HG03039 (cell line): ENCODE results near the gene AGAP1.

Source experiments
- ATAC-seq: cut with Tn5 transposase; IDR thresholded peaks from one replicate; pipeline ENCODE4 v1.9.1; 2021; ENCODE audit warnings: mild to moderate bottlenecking, moderate library complexity; ENCODE audit not compliant: unreplicated experiment

The AGAP1 gene

DNA sequence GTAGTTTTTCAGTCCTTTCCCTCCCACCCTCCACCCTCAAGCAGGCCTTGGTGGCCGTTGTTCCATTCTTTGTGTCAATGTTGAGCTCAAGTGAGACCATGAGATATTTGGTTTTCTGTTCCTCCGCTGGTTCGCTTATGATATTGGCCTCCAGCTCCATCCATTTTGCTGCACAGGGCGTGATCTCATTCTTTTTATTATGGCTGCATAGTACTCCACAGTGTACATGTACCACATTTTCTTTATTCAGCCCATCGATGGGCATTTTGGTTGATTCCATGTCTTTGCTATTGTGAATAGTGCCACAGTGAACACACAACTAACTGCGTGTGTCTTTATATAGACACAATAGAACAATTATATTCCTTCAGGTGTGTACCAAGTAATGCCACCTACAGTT, 14.1 kb downstream of the AGAP1 start:
- ATAC-seq: no peak

GRCh38 chr2:235508371-235509160, 14.7 kb downstream of the AGAP1 start:
- ATAC-seq: no peak

GRCh38 chr2:235510318-235510717, 16.5 kb downstream of the AGAP1 start:
- ATAC-seq: no peak

- ATAC-seq: no peak
These were observed 17.4 kb downstream of the AGAP1 start for GRCh38 chr2:235511187-235511661.

- ATAC-seq: no peak
These were observed 18.2 kb downstream of the AGAP1 start for GRCh38 chr2:235511751-235512698.

GRCh38 chr2:235512699-235513053, 18.8 kb downstream of the AGAP1 start:
- no peak for ATAC-seq

DNA sequence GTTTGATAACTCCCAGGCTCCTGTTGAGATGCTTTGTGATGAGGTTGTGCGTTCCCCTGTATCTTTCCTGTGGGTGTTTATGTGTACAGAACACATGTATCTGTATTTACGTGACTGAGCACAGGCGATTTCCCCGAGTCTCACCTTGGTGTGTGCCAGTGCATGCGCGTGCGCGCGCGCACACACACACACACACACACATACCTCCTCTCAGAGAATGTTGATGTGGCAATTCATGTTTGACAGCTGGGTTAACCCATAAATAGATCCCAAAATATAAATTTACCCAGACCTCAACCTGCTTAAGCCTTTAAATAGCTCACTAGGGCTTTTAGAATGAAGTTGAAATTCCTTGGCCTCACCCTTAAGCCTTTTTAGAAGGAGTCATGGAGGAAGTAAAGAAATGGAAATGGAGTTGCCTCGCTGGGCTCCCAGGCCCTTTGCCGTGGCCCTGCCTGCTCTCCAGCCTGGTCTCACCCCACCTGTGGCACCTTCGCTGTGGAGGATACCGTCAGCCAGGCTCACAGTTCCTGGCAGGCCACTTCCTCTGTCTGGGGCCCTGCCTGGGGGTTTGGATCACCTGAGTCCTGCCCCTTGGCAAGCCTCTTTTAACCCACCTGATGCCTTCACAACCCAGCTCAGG, 20.3 kb downstream of the AGAP1 start:
- ATAC-seq: no peak

- no peak for ATAC-seq
These were observed 21.0 kb downstream of the AGAP1 start for GRCh38 chr2:235514627-235515363.

DNA sequence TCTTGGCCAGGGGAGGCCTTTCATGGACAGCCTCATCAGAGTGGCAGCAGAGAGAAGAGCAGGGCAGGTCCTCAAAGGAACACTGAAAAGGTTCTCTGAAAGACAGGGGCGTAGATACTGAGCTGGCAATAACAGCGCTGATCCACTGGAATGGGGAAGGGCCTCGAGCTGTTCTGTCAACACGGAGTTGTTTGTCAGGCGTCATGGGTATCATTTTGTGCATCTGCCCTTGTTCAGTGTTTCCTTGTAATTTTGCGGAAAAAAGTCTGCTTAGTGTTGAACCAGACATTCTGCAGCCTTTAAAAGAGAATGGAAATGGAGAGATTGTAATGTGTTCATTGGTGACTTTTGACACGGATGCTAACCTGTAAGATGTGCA, 21.5 kb downstream of the AGAP1 start:
- no peak for ATAC-seq

DNA sequence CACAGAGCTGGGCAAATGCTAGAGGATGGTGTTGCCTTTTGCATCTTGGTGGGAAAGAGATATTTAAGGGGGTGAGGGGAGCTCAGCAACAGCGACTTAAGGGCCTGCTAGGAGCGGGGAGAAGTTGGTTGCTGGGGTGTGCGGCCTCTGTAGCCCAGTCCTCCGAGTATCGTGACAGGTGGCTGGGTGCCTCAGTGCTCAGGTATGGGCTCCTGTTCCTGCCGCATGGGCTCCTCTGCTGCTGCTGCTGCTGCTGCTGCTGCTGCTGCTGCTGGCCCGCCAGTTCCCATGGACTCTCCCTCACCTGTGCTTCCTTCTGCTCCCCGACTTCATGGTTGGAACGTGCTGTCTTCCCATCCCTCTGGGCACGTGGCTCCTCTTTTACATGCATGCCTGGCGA, 22.0 kb downstream of the AGAP1 start:
- ATAC-seq: no peak

- no peak for ATAC-seq
These were observed 22.4 kb downstream of the AGAP1 start for GRCh38 chr2:235516257-235516656.

DNA sequence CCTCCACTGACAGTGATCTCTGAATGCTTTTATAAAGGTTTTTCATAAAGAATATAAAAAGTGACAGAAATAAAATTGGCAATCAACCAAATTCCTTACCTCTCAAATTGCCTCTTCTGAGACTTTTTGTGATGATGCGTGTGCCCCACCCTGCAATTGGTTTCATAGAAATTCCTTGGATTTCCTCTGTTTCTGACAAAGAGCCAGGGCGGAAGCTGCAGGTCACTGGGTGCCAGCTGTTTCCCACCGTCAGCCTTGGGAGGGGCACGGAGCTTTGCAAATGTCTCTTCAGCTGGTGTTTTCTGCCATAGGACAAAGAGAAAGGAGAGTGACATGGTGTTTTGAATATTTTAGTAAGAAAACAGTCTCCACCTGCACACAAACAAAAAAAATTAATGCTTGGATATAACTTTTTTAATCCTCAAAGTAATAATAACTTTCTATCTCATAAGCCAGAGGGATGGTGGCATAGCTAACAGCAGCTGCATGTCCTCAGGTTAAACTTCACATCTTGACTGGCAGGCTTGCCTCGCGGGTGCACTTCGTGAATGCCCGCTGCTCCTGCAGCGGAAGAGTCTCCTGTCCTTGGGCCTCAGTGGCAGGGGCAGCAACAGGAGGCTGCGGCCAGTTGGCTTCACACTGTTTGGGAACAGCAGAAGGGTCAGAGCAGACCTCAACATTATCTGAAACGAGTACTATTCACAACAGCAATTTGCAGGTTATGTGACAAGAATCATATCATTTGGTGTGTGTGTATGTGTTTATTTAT, 24.7 kb downstream of the AGAP1 start:
- no peak for ATAC-seq

DNA sequence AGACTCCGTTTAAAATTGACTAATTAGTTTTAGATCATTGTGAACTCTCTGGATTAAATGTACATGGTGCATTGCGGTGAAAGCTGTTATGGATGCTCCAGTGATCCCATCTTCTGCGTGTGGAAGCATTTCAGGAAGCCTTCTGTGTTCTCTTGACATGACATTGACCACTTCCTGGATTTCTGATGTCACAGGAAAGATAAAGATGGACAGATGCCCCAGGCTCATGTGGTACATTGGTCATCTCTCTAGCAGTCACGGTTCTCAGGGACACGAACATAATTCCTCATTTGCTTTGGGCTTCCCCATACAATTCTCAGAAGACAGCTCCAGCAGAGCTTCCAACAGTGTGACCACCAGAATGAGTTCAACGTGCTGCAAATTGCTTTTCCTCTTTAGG, 26.9 kb downstream of the AGAP1 start:
- ATAC-seq: no peak

DNA sequence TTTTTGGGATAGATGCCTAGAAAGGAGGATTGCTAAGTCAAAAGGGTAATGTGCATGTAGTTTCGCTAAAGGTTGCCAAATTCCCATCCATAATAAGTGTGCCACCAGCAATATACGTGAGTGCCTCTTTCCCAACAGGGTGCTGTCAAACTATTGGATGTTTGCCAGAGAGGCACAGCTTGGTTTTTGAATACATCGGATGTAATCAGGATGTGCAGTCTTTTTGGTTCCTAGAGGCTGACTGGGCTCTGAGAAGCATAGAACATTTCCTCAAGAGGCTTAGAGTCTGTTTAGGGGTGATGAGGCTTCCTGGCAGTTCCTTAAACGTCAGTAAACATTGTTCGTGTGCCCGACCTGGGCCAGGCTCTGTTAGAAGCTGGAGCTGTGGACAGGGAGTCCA, 28.0 kb downstream of the AGAP1 start:
- no peak for ATAC-seq

DNA sequence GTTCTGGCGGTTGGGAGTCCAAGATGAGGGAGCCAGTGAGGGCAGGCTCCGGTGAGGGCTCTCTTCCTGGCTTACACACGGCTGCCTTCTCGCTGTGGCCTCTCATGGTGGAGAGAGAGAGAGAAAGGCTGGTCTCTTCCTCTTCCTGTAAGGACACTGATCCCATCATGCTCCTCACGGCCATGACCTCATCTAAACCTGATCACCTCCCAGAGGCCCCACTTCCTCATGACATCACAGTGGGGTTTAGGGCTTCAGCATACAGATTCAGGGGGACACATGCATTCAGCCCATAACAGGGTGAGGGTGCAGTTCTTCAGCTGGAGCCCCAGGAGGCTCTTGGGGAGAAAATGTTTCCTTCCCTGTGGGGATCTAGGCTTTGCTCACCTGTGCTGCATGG, 29.2 kb downstream of the AGAP1 start:
- no peak for ATAC-seq

DNA sequence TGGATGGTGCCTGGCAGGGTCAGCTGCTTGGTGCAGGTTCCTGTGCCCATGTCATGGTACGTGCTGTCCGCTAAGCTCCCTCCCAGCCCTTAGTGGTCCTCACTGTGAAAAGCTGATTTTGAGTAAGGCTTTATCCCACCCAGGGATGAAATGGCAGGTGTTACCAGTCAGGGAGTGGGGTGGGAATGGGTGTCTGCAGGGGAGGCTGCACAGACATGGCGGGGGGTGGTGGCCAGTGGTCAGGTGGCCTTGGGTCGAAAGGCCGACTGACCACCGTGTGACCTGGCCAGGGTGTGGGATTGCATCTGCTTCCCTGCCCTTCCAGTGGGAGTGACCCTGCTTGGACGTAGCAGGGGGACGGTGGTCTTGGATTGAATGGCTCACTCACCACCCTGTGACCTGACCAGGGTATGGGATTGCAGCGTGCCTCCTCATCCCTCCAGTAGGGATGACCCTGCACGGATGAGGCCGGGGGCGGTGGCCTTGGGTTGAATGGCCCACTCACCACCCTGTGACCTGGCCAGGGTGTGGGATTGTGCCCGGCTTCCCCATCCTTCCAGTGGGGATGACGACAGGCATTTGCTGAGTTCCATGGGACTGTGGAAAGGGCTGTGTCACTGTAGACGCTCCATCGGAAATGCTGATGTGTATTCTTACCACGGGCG, 29.8 kb downstream of the AGAP1 start:
- no peak for ATAC-seq

DNA sequence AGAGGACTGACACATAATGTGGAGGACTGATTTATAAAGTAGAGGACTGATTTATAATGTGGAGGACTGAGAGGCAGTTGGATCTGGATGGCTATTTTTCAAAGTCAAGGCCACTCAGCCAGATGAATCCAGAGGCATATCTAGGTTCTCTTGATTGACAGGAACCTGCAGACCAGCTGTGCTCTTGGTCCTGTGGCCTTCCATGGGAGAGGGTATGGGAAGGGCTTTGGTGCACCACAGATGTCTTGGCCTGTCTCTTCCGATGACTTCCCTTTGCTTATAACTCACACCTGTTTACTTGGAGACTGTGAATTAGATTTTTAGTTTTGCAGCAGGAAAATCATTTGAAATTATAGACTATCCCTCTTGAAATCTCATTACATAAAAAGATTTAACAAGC, 32.3 kb downstream of the AGAP1 start:
- ATAC-seq: no peak

DNA sequence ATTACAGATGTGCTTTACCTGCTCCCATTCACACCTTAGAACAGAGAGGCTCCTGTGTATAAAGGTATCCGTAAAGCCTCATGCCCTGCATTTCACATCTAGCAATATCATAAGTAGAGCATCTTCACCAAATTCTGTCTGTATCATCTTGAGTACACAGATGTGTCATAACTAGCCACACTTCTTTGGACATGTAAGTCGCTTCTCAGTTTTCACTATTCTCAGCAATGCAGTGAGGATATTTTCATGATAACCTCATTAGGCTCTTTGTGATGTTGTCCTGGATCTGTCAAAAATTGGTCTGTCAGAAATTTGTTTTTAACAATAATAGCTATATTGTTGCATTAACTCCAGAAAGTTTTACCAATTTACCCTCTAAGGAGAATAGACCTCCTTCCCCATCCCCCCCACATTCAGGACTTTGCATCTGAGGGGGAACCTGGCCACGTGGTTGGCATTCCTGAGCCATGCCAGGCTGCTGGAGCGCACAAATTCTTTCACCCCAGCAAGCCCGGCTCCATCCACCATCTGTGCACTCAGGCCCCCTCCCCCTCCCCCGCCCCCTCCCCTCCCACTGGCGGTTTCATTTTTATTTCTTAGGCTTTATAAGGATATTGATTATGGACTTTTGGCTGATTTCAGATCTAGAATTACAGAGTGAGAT, 34.1 kb downstream of the AGAP1 start:
- ATAC-seq: no peak

DNA sequence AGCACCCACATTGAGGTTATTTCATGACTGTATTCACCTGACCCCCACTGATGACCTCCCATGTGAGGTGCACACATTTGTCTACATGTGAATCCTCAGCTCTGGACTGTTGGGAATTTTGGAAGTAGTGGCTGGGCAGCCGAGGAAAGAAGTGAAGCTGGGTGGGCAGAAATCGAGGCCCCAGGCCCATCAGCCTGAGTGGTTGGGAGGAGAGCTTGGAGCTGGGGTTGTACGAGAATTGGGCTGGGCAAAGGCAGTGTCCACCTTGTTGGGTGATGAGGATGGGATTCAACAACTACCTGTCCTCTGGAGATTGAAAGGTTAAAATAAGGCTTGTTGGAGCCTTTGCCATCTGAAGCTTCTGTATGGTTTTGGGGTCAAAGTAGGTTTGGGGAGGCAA, 35.8 kb downstream of the AGAP1 start:
- no peak for ATAC-seq
